Measurements from ENCODE around the gene SPACA9. TPM values are rescaled to one million over a fixed set of nuclear protein-coding genes. Genes with fewer than 3 reads are reported as not detected.

SPACA9 gene
- total and polyA plus RNA-seq, 8 donors, result 1.0 to 3.6 (median 2.2) TPM

- WGBS, 2 donors, result 78 to 81% methylated on average over 2 of the region's 2 CpGs
- peaks cover 0 to 37% (median 13%) of the 10 kb centered on the region in 3 donors for H3K36me3 ChIP-seq
- no peak for TF ChIP-seq CTCF (IDR thresholded peaks at IDR 0.05)
- FAIRE-seq, result no peak
- H3K27ac ChIP-seq, result no peak overlapping the region
- no peaks in the 10 kb centered on the region for H3K9me3 ChIP-seq
- intact Hi-C loops (cut with DNase I), result no loop called here
- no peak for ATAC-seq
- no peak for DNase-seq
- no peaks in the 10 kb centered on the region for H3K4me1 ChIP-seq
- H3K27me3 ChIP-seq, result no peaks in the 10 kb centered on the region
- no peak overlapping the region for H3K4me3 ChIP-seq
Observed at GRCh38 chr9:132909311-132909710, 30.6 kb downstream of the SPACA9 start.

GRCh38 chr9:132910376-132910775, 31.7 kb downstream of the SPACA9 start:
- Histone ChIP-seq H3K27ac (no peak overlapping the region), H3K9me3 (no peaks in the 10 kb centered on the region), H3K27me3 (no peaks in the 10 kb centered on the region), H3K4me3 (no peak overlapping the region), H3K36me3 (peaks cover 0 to 39% (median 13%) of the 10 kb centered on the region in 3 donors), H3K4me1 (no peaks in the 10 kb centered on the region)
- no peak for TF ChIP-seq CTCF (IDR thresholded peaks at IDR 0.05)
- FAIRE-seq, result no peak
- ATAC-seq, result no peak
- intact Hi-C loops (cut with DNase I), result no loop called here
- 88 to 89% methylated on average over 6 of the region's 6 CpGs for WGBS, 2 donors
- no peak for DNase-seq

- DNase-seq (no peak), ATAC-seq (no peak), FAIRE-seq (no peak)
- Histone ChIP-seq H3K4me3 (no peak overlapping the region), H3K27ac (no peak overlapping the region), H3K9me3 (no peaks in the 10 kb centered on the region), H3K27me3 (no peaks in the 10 kb centered on the region), H3K36me3 (peaks cover 0 to 39% (median 13%) of the 10 kb centered on the region in 3 donors), H3K4me1 (no peaks in the 10 kb centered on the region)
- intact Hi-C loops (cut with DNase I), result no loop called here
- no peak for TF ChIP-seq CTCF (IDR thresholded peaks at IDR 0.05)
- WGBS, 2 donors, result 96% methylated on average over 4 of the region's 4 CpGs
Observed at GRCh38 chr9:132912131-132912530, 33.4 kb downstream of the SPACA9 start.

GRCh38 chr9:132914924-132915323, 36.2 kb downstream of the SPACA9 start:
- Histone ChIP-seq H3K27ac (no peak overlapping the region), H3K27me3 (no peaks in the 10 kb centered on the region), H3K4me3 (no peak overlapping the region), H3K9me3 (no peaks in the 10 kb centered on the region), H3K36me3 (peaks cover 0 to 31% (median 17%) of the 10 kb centered on the region in 3 donors), H3K4me1 (no peaks in the 10 kb centered on the region)
- FAIRE-seq (no peak), ATAC-seq (no peak), DNase-seq (no peak)
- TF ChIP-seq CTCF (IDR thresholded peaks at IDR 0.05), result no peak
- intact Hi-C loops (cut with DNase I), result no loop called here
- WGBS, 2 donors, result 94 to 97% methylated on average over 6 of the region's 6 CpGs

GRCh38 chr9:132919614-132920268, 41.0 kb downstream of the SPACA9 start:
- FAIRE-seq, result no peak
- H3K27ac ChIP-seq, result no peak overlapping the region
- H3K9me3 ChIP-seq, result no peaks in the 10 kb centered on the region
- H3K4me3 ChIP-seq, result no peak overlapping the region
- no peaks in the 10 kb centered on the region for H3K27me3 ChIP-seq
- DNase-seq, result no peak
- peaks cover 0 to 47% (median 24%) of the 10 kb centered on the region in 3 donors for H3K36me3 ChIP-seq
- no peak for TF ChIP-seq CTCF (IDR thresholded peaks at IDR 0.05)
- ATAC-seq, result no peak
- intact Hi-C loops (cut with DNase I), result no loop called here
- peaks cover 0 to under 1% (median 0%) of the 10 kb centered on the region in 3 donors for H3K4me1 ChIP-seq
- WGBS, 2 donors, result 94 to 96% methylated on average over 7 of the region's 7 CpGs
